Measurements from ENCODE around the gene KIF26B. TPM values are rescaled to one million over a fixed set of nuclear protein-coding genes. Genes with fewer than 3 reads are reported as not detected.

KIF26B gene
- total RNA-seq, 1 donor from 2014 or later: 0.49 TPM

DNA sequence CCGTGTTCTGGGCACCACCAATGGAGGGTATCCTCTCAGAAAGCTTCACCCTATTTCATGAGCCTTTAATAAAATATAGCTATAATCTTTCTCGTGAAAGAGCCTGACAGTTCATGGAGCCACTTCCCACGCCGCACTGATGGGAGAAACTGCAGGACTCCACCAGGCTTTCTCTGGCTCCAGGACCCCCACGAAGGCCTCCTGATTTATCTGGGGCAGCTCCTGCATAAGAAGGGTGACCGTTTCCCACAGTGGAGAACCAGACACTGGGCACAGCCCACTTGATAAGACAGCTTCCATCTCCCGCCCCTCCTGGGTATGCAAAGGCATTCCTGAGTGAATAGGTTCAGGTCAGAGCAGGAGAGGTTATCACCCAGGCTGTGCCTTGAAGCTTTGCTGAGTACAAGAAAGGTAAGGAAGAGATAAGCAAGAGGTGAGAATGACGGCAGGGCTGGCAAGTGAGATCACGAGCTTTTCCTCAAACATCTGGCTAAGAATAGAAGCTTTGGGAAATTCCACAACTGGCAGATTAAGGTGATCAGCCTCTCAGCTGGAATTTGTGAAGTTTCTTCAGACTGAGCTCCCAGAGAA lies 499.8 kb downstream of the KIF26B start:
- intact Hi-C loops (cut with DNase I): no loop called here

DNA sequence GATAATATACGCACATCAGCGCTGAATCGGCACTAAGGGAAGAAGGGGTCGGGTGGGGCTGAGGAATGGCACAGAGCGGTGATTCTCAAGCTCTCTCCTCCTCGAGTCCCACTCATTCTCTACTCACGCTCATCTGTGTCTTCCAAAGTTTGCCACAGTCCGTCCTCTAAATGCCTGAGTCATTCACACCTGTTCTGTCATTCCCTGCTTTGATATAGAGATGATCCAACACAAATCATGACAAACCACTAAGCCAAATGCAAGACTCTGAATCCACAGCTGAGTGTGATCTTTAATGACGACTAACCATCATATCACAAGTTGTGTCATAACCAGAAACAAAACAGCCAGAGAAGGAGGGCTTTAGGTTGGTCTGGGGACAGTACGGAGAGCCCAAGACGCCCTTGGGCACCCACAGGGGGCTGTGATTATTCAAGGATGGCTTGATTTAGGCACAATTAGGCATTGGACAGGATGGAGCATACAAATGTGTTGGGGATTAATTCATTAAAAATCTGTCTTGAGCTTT lies 501.5 kb downstream of the KIF26B start:
- Histone ChIP-seq H3K27ac (no peak overlapping the region), H3K27me3 (no peaks in the 10 kb centered on the region), H3K36me3 (no peaks in the 10 kb centered on the region), H3K4me3 (no peak overlapping the region), H3K9me3 (no peaks in the 10 kb centered on the region), H3K4me1 (no peaks in the 10 kb centered on the region)
- DNase-seq (ENCODE audit: extremely low spot score in 2 of 2): no peak
- intact Hi-C loops (cut with DNase I): no loop called here
- TF ChIP-seq POLR2A (IDR thresholded peaks at IDR 0.05) (no peak), POLR2AphosphoS5 (IDR thresholded peaks at IDR 0.05; ENCODE audit: insufficient read depth in 1 of 2, low read depth in 1 of 2) (no peak)
- TF ChIP-seq, protein P1, sequence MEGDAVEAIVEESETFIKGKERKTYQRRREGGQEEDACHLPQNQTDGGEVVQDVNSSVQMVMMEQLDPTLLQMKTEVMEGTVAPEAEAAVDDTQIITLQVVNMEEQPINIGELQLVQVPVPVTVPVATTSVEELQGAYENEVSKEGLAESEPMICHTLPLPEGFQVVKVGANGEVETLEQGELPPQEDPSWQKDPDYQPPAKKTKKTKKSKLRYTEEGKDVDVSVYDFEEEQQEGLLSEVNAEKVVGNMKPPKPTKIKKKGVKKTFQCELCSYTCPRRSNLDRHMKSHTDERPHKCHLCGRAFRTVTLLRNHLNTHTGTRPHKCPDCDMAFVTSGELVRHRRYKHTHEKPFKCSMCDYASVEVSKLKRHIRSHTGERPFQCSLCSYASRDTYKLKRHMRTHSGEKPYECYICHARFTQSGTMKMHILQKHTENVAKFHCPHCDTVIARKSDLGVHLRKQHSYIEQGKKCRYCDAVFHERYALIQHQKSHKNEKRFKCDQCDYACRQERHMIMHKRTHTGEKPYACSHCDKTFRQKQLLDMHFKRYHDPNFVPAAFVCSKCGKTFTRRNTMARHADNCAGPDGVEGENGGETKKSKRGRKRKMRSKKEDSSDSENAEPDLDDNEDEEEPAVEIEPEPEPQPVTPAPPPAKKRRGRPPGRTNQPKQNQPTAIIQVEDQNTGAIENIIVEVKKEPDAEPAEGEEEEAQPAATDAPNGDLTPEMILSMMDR (IDR thresholded peaks at IDR 0.05): no peak

More for the DNA sequence above, 499.8 kb downstream of the KIF26B start:
- Histone ChIP-seq H3K4me3 (no peak overlapping the region), H3K9me3 (no peaks in the 10 kb centered on the region), H3K36me3 (no peaks in the 10 kb centered on the region), H3K4me1 (no peaks in the 10 kb centered on the region), H3K27ac (no peak overlapping the region), H3K27me3 (no peaks in the 10 kb centered on the region)
- TF ChIP-seq, protein P1 (IDR thresholded peaks at IDR 0.05): no peak
- no peak for DNase-seq (ENCODE audit: extremely low spot score in 2 of 2)

DNA sequence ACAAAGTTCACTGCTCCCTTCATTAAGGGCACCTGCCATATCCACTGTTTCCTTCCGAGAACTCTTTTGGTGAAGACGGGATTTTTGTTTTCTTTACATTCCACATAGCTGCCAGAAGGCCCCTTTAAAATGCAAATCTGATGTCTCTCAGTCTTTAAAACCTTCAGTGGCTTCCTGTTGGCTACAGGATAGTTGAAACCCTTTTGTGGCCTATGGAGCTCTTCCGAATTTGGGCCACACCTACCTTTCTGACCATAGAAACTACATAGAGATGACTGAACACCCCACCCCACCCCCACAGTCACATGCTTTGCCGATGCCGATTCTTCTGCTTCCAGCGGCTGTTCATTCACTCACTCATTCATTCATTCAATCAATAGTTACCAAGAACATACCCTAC lies 502.6 kb downstream of the KIF26B start:
- intact Hi-C loops (cut with DNase I): no loop called here

DNA sequence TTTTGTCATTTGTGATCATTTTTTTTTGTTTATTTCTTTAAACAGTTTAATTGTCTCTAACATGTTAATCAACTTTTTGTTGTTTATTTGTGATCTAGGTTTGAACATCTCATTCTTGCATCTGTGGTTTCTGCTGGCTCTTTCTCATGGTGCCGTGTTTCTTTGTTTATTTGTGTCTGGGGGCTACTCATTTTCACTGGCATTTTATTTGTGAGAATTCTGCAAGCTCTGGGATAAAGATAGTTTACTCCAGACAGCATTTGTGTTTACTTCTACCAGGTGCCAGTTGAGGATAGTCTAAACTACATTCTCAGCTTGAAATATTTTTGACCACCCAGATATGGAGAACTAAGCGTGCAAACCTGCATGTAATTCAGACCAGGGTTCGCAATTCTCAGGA lies 508.6 kb downstream of the KIF26B start:
- H3K27ac ChIP-seq: no peak overlapping the region
- DNase-seq (ENCODE audit: extremely low spot score in 2 of 2): no peak
- no peaks in the 10 kb centered on the region for H3K27me3 ChIP-seq
- H3K4me1 ChIP-seq: no peaks in the 10 kb centered on the region
- TF ChIP-seq POLR2A (IDR thresholded peaks at IDR 0.05): no peak
- no peak for TF ChIP-seq POLR2AphosphoS5 (IDR thresholded peaks at IDR 0.05; ENCODE audit: insufficient read depth in 1 of 2, low read depth in 1 of 2)
- TF ChIP-seq, protein P1 (IDR thresholded peaks at IDR 0.05): no peak
- H3K36me3 ChIP-seq: no peaks in the 10 kb centered on the region
- H3K4me3 ChIP-seq: no peak overlapping the region
- intact Hi-C loops (cut with DNase I): no loop called here
- H3K9me3 ChIP-seq: no peaks in the 10 kb centered on the region

More for the DNA sequence above, 502.6 kb downstream of the KIF26B start:
- Histone ChIP-seq H3K36me3 (no peaks in the 10 kb centered on the region), H3K9me3 (no peaks in the 10 kb centered on the region), H3K4me3 (no peak overlapping the region), H3K27me3 (no peaks in the 10 kb centered on the region), H3K27ac (no peak overlapping the region), H3K4me1 (no peaks in the 10 kb centered on the region)
- TF ChIP-seq, protein P1 (IDR thresholded peaks at IDR 0.05): no peak
- TF ChIP-seq POLR2AphosphoS5 (IDR thresholded peaks at IDR 0.05; ENCODE audit: insufficient read depth in 1 of 2, low read depth in 1 of 2): no peak
- TF ChIP-seq POLR2A (IDR thresholded peaks at IDR 0.05): no peak
- DNase-seq (ENCODE audit: extremely low spot score in 2 of 2): no peak

DNA sequence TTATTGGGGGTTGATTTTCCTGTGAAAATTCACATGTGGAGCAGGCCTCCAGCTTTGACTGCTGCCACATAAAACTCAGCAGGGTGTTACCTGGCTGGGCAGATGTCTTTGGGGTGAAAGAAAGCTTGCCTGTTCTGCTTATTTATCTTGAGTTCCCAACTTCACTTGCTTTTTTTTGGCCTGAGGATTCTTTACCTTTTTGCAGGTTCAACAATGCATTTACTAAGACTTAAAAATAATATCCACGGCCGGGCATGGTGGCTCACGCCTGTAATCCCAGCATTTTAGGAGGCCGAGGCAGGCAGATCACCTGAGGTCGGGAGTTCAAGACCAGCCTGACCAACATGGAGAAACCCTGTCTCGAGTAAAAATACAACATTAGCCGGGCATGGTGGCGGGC lies 509.1 kb downstream of the KIF26B start:
- H3K9me3 ChIP-seq: no peaks in the 10 kb centered on the region
- intact Hi-C loops (cut with DNase I): no loop called here
- DNase-seq (ENCODE audit: extremely low spot score in 2 of 2): no peak
- no peak overlapping the region for H3K27ac ChIP-seq
- H3K4me1 ChIP-seq: no peaks in the 10 kb centered on the region
- H3K36me3 ChIP-seq: no peaks in the 10 kb centered on the region
- H3K27me3 ChIP-seq: no peaks in the 10 kb centered on the region
- no peak for TF ChIP-seq POLR2A (IDR thresholded peaks at IDR 0.05)
- no peak for TF ChIP-seq POLR2AphosphoS5 (IDR thresholded peaks at IDR 0.05; ENCODE audit: insufficient read depth in 1 of 2, low read depth in 1 of 2)
- TF ChIP-seq, protein P1 (IDR thresholded peaks at IDR 0.05): no peak
- H3K4me3 ChIP-seq: no peak overlapping the region
